Measurements from ENCODE around the gene CFDP1. TPM values are rescaled to one million over a fixed set of nuclear protein-coding genes. Genes with fewer than 3 reads are reported as not detected.

CFDP1 gene
- total and polyA plus RNA-seq, 2 of the 13 experiments (the other 11 are each of a cell fraction or from before 2014, with no cell fraction given) = 78.6 to 153 TPM

- no peak for TF ChIP-seq PRDM4 (CRISPR knock-in tag; IDR thresholded peaks at IDR 0.05; ENCODE audit: borderline replicate concordance)
- peak; percentile 76; the same call in 1 of the 2 replicates for TF ChIP-seq ZNF253 (CRISPR knock-in tag; IDR thresholded peaks at IDR 0.05; ENCODE audit: borderline replicate concordance)
- 0 out of 2 replicates have a peak, but pooled peaks have one; percentile 24 for TF ChIP-seq YEATS2 (CRISPR knock-in tag; IDR thresholded peaks at IDR 0.05; ENCODE audit: borderline replicate concordance)
- no peak for TF ChIP-seq POLR2A (IDR thresholded peaks at IDR 0.05; ENCODE audit: insufficient read depth in 1 of 2, low read depth in 2 of 2, low read length in 2 of 2)
- no peak for TF ChIP-seq MBD4 (IDR thresholded peaks at IDR 0.05; ENCODE audit: borderline replicate concordance, low read length)
- no peak for TF ChIP-seq ZNF367 (CRISPR knock-in tag; IDR thresholded peaks at IDR 0.05; ENCODE audit: borderline replicate concordance)
- TF ChIP-seq NBN (conservative IDR thresholded peaks at IDR 0.05) = no peak
- TF ChIP-seq TMF1 (CRISPR knock-in tag; IDR thresholded peaks at IDR 0.05; ENCODE audit: low read depth) = no peak
- TF ChIP-seq ZNF589 (CRISPR knock-in tag; conservative IDR thresholded peaks at IDR 0.05) = 0 out of 2 replicates have a peak, but pooled peaks have one; percentile 62
- 0 out of 2 replicates have a peak, but pooled peaks have one; percentile 58 for TF ChIP-seq ZNF333 (CRISPR knock-in tag; IDR thresholded peaks at IDR 0.05; ENCODE audit: borderline replicate concordance)
- no peak for TF ChIP-seq NFAT5 (CRISPR knock-in tag; IDR thresholded peaks at IDR 0.05)
- no peak; the same call in 1 of the 2 replicates for TF ChIP-seq ZNF784 (CRISPR knock-in tag; IDR thresholded peaks at IDR 0.05; ENCODE audit: borderline replicate concordance)
- TF ChIP-seq ZMYM4 (CRISPR knock-in tag; IDR thresholded peaks at IDR 0.05) = no peak
- no peak for TF ChIP-seq ZFP36L1 (CRISPR knock-in tag; IDR thresholded peaks at IDR 0.05)
- TF ChIP-seq ZNF790 (CRISPR knock-in tag; IDR thresholded peaks at IDR 0.05; ENCODE audit: borderline replicate concordance) = no peak
- no peak for TF ChIP-seq PAF1 (CRISPR knock-in tag; IDR thresholded peaks at IDR 0.05)
- TF ChIP-seq, protein P1, sequence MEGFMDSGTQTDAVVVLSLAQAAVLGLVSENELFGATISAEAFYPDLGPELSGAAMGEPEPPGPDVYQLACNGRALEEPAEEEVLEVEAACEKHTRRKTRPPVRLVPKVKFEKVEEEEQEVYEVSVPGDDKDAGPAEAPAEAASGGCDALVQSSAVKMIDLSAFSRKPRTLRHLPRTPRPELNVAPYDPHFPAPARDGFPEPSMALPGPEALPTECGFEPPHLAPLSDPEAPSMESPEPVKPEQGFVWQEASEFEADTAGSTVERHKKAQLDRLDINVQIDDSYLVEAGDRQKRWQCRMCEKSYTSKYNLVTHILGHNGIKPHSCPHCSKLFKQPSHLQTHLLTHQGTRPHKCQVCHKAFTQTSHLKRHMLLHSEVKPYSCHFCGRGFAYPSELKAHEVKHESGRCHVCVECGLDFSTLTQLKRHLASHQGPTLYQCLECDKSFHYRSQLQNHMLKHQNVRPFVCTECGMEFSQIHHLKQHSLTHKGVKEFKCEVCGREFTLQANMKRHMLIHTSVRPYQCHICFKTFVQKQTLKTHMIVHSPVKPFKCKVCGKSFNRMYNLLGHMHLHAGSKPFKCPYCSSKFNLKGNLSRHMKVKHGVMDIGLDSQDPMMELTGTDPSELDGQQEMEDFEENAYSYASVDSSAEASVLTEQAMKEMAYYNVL (CRISPR knock-in tag; IDR thresholded peaks at IDR 0.05; ENCODE audit: borderline replicate concordance) = 0 out of 2 replicates have a peak, but pooled peaks have one; percentile 22
- TF ChIP-seq MBNL3 (CRISPR knock-in tag; conservative IDR thresholded peaks at IDR 0.05) = no peak
Measured at GRCh38 chr16:75252049-75252864, 181.0 kb downstream of the CFDP1 start (continued).

Data from HepG2 (cell line).